Neural cell (in vitro differentiated cells): ENCODE measurements around the gene PIK3AP1. TPM values are rescaled to one million over a fixed set of nuclear protein-coding genes. Genes with fewer than 3 reads are reported as not detected.

Source experiments
- H2AFZ ChIP-seq: fragments of 200-600, 300-800 bp; sonication (generic), shearing (Covaris generic); 2 replicates; pipeline ENCODE4 v1.6.0; 2014; ENCODE audit warnings: low read depth, mild to moderate bottlenecking, antibody characterized with exemption, low read length, moderate library complexity
- H3F3A ChIP-seq: fragments of 200-600 bp; shearing (Covaris generic); 2 replicates; pipeline ENCODE4 v1.6.1; 2016; ENCODE audit warnings: mild to moderate bottlenecking, moderate library complexity, mixed read lengths, antibody characterized with exemption, low read length; ENCODE audit not compliant: insufficient read depth, poor library complexity, severe bottlenecking
- H3K27ac ChIP-seq: fragments of 200-600, 300-800 bp; sonication (generic), shearing (Covaris generic); 2 replicates; pipeline ENCODE4 v1.5.1; 2014; ENCODE audit warnings: mild to moderate bottlenecking, low read length, moderate library complexity
- H3K27me3 ChIP-seq: fragments of 300-800, 200-600 bp; sonication (generic), shearing (Covaris generic); 2 replicates; pipeline ENCODE4 v1.6.0; 2014; ENCODE audit warnings: mild to moderate bottlenecking, low read depth, low read length, moderate library complexity; ENCODE audit not compliant: insufficient read depth
- H3K36me3 ChIP-seq: fragments of 300-800, 200-600 bp; sonication (generic), shearing (Covaris generic); 2 replicates; pipeline ENCODE4 v1.5.1; 2014; ENCODE audit warnings: mild to moderate bottlenecking, antibody characterized with exemption, low read length, moderate library complexity; ENCODE audit not compliant: insufficient read depth
- H3K4me2 ChIP-seq: fragments of 300-800, 200-600 bp; sonication (generic), shearing (Covaris generic); 2 replicates; pipeline ENCODE4 v1.6.0; 2014; ENCODE audit warnings: mild to moderate bottlenecking, low read length
- H3K4me3 ChIP-seq: fragments of 300-800, 200-600 bp; sonication (generic), shearing (Covaris generic); 2 replicates; pipeline ENCODE4 v1.5.1; 2014; ENCODE audit warnings: mild to moderate bottlenecking, low read length, moderate library complexity
- H3K79me2 ChIP-seq: fragments of 200-600 bp; shearing (Covaris generic); replicated peaks from 2 replicates; pipeline ENCODE4 v1.6.0; 2014; ENCODE audit warnings: mild to moderate bottlenecking, low read length, moderate library complexity; ENCODE audit not compliant: insufficient read depth
- H3K9ac ChIP-seq: fragments of 300-800, 200-600 bp; sonication (generic), shearing (Covaris generic); 2 replicates; pipeline ENCODE4 v1.6.1; 2016; ENCODE audit warnings: mild to moderate bottlenecking, low read length, mixed read lengths
- H3K9me2 ChIP-seq: fragments of 200-600 bp; shearing (Covaris generic); 2 replicates; pipeline ENCODE4 v1.6.1; 2016; ENCODE audit warnings: mild to moderate bottlenecking, low read length, mixed read lengths; ENCODE audit not compliant: insufficient read depth
- H3K9me3 ChIP-seq: fragments of 200-600, 300-800 bp; sonication (generic), shearing (Covaris generic); 2 replicates; pipeline ENCODE4 v1.6.1; 2016; ENCODE audit warnings: mild to moderate bottlenecking, mixed run types, low read length, moderate library complexity, mixed read lengths
- H4K20me1 ChIP-seq: fragments of 200-600 bp; shearing (Covaris generic); 2 replicates; pipeline ENCODE4 v1.6.1; 2016; ENCODE audit warnings: mild to moderate bottlenecking, mixed run types; ENCODE audit not compliant: insufficient read depth
- CTCF ChIP-seq: fragments of 450-650 bp; IDR thresholded peaks from 2 replicates; pipeline ENCODE4 v1.5.1; 2014; ENCODE audit warnings: antibody characterized with exemption, mild to moderate bottlenecking, moderate library complexity; ENCODE audit not compliant: poor library complexity, severe bottlenecking
- EP300 ChIP-seq: fragments of 450-650 bp; conservative IDR thresholded peaks from 2 replicates; pipeline ENCODE4 v1.6.1; 2014; ENCODE audit warnings: antibody characterized with exemption, mild to moderate bottlenecking, moderate library complexity; ENCODE audit not compliant: poor library complexity, severe bottlenecking
- EZH2 ChIP-seq: fragments of 200-600, 300-800 bp; shearing (Covaris generic), sonication (generic); IDR thresholded peaks from 2 replicates; pipeline ENCODE4 v1.6.1; 2014; ENCODE audit warnings: antibody characterized with exemption, low read length, borderline replicate concordance, mild to moderate bottlenecking; ENCODE audit not compliant: insufficient read depth, poor library complexity, severe bottlenecking
- MXI1 ChIP-seq: fragments of 450-650 bp; conservative IDR thresholded peaks from 2 replicates; pipeline ENCODE4 v1.6.1; 2014; ENCODE audit warnings: antibody characterized with exemption, mild to moderate bottlenecking; ENCODE audit not compliant: poor library complexity, severe bottlenecking
- POLR2AphosphoS5 ChIP-seq: IDR thresholded peaks from 2 replicates; pipeline ENCODE4 v1.6.1; 2012
- RAD21 ChIP-seq: fragments of 450-650 bp; conservative IDR thresholded peaks from 2 replicates; pipeline ENCODE4 v1.6.1; 2014; ENCODE audit warnings: antibody characterized with exemption, mild to moderate bottlenecking, moderate library complexity
- REST ChIP-seq: IDR thresholded peaks from 2 replicates; pipeline ENCODE4 v1.6.1; 2012; ENCODE audit warnings: borderline replicate concordance
- SMC3 ChIP-seq: fragments of 450-650 bp; conservative IDR thresholded peaks from 2 replicates; pipeline ENCODE4 v1.6.1; 2014; ENCODE audit warnings: antibody characterized with exemption, mild to moderate bottlenecking, moderate library complexity; ENCODE audit not compliant: poor library complexity
- TAF1 ChIP-seq: IDR thresholded peaks from 2 replicates; pipeline ENCODE4 v1.6.1; 2012; ENCODE audit warnings: low read depth
- polyA plus RNA-seq: library from polyadenylated mRNA; depleted of rRNA; stranded (reverse); fragments of >200 nt; gene quantifications from 2 replicates; pipeline ENCODE4 v1.2.3, GENCODE V29; 2014

The PIK3AP1 gene
- polyA plus RNA-seq, 1 donor from 2014 or later = 0.05 TPM

GRCh38 chr10:96584035-96584434 is 136.3 kb downstream of the PIK3AP1 start:
- no peaks in the 10 kb centered on the region for H3K9me2 ChIP-seq
- no peaks in the 10 kb centered on the region for H4K20me1 ChIP-seq
- no peak overlapping the region for H2AFZ ChIP-seq
- no peak for TF ChIP-seq CTCF
- TF ChIP-seq EP300 = no peak
- H3K27ac ChIP-seq = no peak overlapping the region
- H3K9ac ChIP-seq = no peak overlapping the region
- no peaks in the 10 kb centered on the region for H3K27me3 ChIP-seq
- H3K79me2 ChIP-seq = peaks cover 60% of the 10 kb centered on the region
- no peaks in the 10 kb centered on the region for H3K36me3 ChIP-seq
- no peaks in the 10 kb centered on the region for H3K9me3 ChIP-seq
- H3F3A ChIP-seq = no peaks in the 10 kb centered on the region
- H3K4me2 ChIP-seq = no peak overlapping the region
- no peak overlapping the region for H3K4me3 ChIP-seq

- no peak overlapping the region for H3K4me3 ChIP-seq
- no peaks in the 10 kb centered on the region for H3F3A ChIP-seq
- no peak overlapping the region for H3K4me2 ChIP-seq
- H2AFZ ChIP-seq = no peak overlapping the region
- H3K27me3 ChIP-seq = no peaks in the 10 kb centered on the region
- H3K9me3 ChIP-seq = no peaks in the 10 kb centered on the region
- H3K36me3 ChIP-seq = no peaks in the 10 kb centered on the region
- H4K20me1 ChIP-seq = no peaks in the 10 kb centered on the region
- no peak for TF ChIP-seq POLR2AphosphoS5
- no peak for TF ChIP-seq CTCF
- TF ChIP-seq TAF1 = no peak
- no peak for TF ChIP-seq MXI1
- TF ChIP-seq SMC3 = no peak
- no peak for TF ChIP-seq EZH2
- TF ChIP-seq EP300 = no peak
- TF ChIP-seq REST = no peak
- no peak for TF ChIP-seq RAD21
- H3K9ac ChIP-seq = no peak overlapping the region
- H3K79me2 ChIP-seq = peaks cover 77% of the 10 kb centered on the region
- no peaks in the 10 kb centered on the region for H3K9me2 ChIP-seq
- no peak overlapping the region for H3K27ac ChIP-seq
Observed at GRCh38 chr10:96579133-96579532, 141.2 kb downstream of the PIK3AP1 start.
